Activated CD4-positive, alpha-beta T cell treated with anti-CD3 and anti-CD28 coated beads for 4 hours (primary cell): ENCODE data around the gene TAS2R41.

Source experiments
- DNase-seq, 2 donors: peaks; one replicate each; pipeline ENCODE4 v3.0.0-alpha.2; 2020

The TAS2R41 gene

DNA sequence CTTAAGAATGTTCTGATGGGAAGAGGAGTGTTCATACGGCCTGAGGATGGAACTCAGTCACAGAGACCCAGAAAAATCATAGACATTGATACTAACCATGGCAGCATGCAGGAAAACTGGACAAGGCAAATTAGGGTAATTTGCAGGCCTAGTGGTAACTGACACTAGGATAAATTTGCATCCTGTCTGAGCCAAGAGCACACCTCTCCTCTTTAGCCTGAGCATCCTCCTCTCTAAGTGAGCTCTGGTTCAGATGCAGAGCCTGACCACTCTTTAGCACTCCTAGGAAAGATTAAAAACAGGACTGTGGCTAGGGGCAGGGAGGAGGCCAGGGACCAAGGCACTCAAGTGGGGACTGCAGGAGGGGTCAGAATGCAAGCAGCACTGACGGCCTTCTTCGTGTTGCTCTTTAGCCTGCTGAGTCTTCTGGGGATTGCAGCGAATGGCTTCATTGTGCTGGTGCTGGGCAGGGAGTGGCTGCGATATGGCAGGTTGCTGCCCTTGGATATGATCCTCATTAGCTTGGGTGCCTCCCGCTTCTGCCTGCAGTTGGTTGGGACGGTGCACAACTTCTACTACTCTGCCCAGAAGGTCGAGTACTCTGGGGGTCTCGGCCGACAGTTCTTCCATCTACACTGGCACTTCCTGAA, at the start of gene TAS2R41:
TAS2R41 (plus strand) TSS at position 373 of the 650 bp plus-strand sequence; CDS start at position 373, 0 bp downstream.
- no peak for DNase-seq

- no peak for DNase-seq
Observed at GRCh38 chr7:143429770-143430698, 47.6 kb upstream of the TAS2R41 start.

DNA sequence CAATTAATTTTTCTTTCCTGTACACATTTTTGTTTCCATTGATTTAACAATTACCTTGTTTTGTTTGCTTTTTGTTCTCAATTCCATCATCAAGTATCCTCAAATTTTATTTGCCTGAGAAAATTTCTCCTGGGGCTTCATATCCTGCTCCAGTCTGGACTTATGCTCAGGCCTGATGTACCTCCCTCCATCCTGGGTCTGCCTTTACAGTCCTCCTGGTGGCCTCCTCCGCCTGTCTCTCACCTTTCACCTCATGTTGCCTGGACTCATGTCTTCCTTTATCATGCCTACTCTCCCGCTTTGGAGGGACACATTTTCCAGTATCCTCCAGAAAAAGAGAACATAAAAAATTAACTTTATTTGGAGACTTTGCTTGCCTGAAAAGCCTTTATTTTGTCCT, 46.6 kb upstream of the TAS2R41 start:
- no peak for DNase-seq

DNA sequence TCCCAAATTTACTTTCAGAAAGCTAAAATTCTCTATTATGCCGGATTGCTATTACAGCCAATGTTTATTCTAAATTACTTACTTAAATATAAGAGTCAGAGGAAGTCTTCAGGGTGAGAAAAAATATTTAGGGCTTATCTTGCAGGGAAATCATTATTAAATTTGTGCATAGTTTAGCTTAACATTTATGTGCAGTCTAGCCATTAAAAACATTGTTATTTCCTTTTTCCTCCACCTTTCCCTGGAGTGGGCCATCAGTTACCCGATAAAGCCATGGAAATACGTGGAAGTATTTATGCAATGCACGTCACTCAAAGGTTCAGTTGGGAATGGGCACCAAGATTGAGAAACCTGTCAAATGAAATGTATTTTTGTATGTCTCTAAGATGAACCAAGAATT, 43.9 kb upstream of the TAS2R41 start:
- no peak for DNase-seq

DNA sequence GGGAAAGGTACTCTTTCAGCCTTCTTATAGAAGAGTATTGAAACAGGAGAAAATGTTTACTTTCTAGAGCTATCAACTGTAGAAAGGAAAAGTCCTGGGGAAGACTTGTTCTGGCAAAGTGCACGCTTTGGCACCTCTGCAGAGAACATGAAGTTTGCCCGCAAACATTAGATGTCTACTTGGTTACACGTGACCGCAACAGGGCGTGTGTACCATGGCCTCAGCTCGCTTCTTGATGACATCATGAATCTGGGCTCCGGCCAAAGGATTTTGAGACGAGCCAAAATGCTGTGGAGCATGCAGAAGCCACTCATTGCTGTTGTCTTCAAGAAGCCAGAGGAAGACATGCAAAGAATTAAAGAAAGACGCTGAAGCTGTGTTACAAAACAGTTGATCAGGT, 43.0 kb upstream of the TAS2R41 start:
- no peak for DNase-seq

DNA sequence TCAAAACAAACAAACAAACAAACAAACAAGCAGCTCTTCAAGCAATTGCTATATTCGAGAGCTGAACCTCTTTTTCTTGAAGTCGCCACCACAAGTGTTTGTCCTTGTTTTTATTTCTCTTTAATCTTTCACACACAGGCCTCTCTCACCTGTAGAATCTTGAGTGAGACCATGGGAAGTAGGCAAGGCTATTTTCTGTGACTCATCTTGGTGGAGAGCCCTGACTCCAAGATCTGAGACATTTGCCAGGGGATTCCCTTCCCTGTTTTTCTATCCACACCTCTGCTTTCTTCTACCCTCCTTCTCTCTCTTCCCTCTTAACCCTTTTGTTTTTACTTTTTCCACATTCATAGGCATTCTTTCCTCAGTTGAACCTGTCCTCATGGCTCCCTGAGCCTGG, 42.4 kb upstream of the TAS2R41 start:
- no peak for DNase-seq

GRCh38 chr7:143436325-143436946, 41.2 kb upstream of the TAS2R41 start:
- no peak for DNase-seq

GRCh38 chr7:143437578-143437977, 40.1 kb upstream of the TAS2R41 start:
- no peak for DNase-seq

GRCh38 chr7:143439866-143440265, 37.8 kb upstream of the TAS2R41 start:
- no peak for DNase-seq

- DNase-seq = no peak
Observed at GRCh38 chr7:143443153-143443552, 34.5 kb upstream of the TAS2R41 start, which contains the start of gene TAS2R60. Gene TAS2R60, plus strand, starts transcription at chr7:143443453. Its CDS starts 0 bp downstream, at chr7:143443453.

- no peak for DNase-seq
Observed at GRCh38 chr7:143444063-143444782, 33.5 kb upstream of the TAS2R41 start.

GRCh38 chr7:143444785-143445184, 32.9 kb upstream of the TAS2R41 start:
- no peak for DNase-seq

- no peak for DNase-seq
Observed at GRCh38 chr7:143447466-143447865, 30.2 kb upstream of the TAS2R41 start.

GRCh38 chr7:143448429-143448828, 29.2 kb upstream of the TAS2R41 start:
- no peak for DNase-seq

- DNase-seq = no peak
Observed at GRCh38 chr7:143449793-143450192, 27.9 kb upstream of the TAS2R41 start.

DNA sequence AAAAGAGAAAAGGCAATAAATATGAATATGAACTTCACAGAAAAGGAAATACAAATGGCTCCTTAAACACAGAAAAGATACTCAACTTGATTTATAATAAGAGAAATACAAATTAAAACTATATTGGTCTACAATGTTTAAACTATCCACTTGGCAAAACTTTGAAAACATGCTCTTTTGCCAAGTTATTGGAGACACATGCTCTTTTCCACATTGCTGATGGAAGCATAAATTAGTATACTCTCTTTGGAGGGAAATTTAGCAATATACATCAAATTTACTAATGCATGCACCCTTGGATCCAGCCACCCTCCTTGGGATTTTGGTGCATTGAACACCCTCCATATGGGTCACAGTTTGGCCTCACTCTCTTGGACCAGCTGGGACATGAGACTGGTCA, 26.6 kb upstream of the TAS2R41 start:
- DNase-seq = no peak

- no peak for DNase-seq
Observed at GRCh38 chr7:143451746-143452145, 25.9 kb upstream of the TAS2R41 start.

DNA sequence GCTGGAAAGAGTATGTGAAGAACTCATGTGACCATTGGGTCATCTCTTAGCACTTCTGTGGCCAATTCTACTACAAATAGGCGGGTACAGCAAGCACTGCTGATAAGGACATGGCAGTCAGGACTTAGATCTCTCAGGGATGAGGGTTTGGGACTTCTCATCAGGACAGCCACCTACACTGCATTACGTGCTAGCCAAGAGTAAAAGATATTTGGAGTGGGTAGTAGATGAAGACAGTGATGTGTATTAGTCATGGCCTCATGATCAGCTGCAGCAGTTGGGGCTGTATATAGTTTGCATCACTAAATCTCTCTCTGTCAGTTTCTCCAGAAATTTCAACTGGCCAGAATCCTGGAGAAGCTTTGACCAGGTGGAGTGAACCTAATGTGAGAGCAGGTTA, 25.2 kb upstream of the TAS2R41 start:
- DNase-seq = no peak

- no peak for DNase-seq
Observed at GRCh38 chr7:143454091-143454680, 23.5 kb upstream of the TAS2R41 start.

DNA sequence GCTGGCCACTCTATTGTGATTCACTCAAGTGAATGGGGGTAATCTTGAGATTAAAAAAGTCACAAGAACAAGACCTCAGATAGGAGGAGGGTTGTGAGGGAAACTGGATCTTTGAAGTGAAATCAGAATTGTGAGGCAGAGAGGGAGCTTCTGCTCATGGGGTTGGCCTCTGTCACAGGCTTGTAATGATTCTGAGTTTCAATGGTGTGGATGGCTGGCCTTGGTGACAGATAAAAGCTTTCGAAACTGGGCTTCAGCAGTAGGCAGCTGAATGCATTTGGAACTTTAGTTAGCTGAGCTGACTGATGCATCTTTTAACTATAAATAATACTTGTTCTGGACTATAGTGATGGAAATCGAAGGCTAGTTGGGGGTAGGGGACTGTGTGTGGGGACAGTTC, 22.2 kb upstream of the TAS2R41 start:
- DNase-seq = no peak

DNA sequence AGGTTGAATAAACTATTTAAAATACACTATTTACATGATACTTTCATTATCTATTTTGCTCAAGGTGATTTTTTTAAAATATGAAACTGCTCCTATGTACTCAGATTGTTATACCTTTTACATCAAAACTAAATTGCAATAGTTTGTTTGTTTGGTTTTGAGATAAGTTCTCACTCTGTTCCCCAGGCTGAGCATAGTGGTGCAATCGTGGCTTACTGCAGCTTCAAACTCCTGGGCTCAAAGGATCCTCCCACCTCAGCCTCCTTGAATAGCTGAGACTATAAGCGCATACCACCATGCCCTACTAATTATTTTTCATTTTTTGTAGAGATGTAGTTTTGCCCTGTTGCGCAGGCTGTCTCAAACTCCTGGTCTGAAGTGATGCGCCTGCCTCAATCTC, 21.7 kb upstream of the TAS2R41 start:
- no peak for DNase-seq

DNA sequence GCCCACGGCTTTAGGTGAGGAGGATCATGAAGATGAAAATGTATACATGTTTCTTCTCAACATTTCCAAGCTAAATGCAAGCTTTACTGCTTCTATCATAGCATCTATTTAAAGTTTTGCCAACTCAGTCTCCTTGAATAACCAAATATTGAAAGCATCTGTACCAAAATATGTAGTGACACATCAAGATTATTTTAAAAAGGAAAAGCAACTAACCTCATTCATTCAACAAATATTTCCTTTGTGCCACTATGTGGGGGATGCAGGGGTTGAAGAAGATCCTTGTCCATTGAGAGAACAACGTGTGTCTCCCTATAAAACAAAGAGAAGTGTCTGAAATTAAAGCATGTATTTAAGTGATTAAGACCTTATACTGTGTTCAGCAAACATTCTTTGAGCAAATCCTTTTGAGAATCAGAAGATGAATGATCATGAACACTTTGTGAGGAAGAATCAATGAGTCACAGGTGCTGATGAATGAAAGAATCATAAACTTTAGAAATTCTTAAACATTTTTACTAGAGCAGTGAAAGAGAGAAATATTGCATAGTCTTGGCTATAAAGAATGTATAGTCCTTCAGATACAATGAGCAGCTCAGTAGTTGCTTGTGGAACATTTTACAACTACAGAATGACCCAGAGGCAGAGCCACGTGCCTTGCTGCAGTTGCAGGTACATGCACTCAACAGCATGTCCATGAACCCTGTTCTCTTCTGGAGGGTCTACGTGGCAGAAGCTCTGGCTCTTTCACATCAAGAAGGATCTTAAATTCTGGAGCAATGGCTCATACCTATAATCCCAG, 20.5 kb upstream of the TAS2R41 start:
- no peak for DNase-seq
